GM21381 (cell line): ENCODE results near the gene SERPINB2.
A peak's percentile ranks its signal among the peaks of the same experiment; 100 is the strongest.

ENCODE experiments used
- ATAC-seq: cut with Tn5 transposase; IDR thresholded peaks from one replicate; pipeline ENCODE4 v1.9.1; 2021; ENCODE audit warnings: mild to moderate bottlenecking, moderate library complexity; ENCODE audit not compliant: unreplicated experiment

SERPINB2 gene, protein sequence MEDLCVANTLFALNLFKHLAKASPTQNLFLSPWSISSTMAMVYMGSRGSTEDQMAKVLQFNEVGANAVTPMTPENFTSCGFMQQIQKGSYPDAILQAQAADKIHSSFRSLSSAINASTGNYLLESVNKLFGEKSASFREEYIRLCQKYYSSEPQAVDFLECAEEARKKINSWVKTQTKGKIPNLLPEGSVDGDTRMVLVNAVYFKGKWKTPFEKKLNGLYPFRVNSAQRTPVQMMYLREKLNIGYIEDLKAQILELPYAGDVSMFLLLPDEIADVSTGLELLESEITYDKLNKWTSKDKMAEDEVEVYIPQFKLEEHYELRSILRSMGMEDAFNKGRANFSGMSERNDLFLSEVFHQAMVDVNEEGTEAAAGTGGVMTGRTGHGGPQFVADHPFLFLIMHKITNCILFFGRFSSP

DNA sequence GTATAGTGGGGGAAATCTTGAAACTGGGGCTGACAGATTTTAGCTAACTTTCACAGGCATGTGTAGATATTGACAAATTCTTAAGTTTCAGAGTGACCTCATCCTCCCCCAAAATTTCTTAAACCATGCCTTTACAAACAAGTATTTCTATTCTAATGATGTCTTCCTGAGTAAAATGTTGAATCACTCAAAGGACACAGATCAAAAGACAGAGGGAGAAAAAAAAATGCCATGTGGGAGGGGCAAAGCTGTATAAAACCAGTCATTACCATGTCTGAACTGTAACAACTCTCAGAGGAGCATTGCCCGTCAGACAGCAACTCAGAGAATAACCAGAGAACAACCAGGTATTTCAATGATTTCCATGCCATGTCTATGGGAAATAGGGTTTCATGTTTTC lies at the start of gene SERPINB2:
Gene SERPINB2 (plus strand): TSS at position 282 of the 400 bp plus-strand sequence. CDS start 3,740 bp downstream, outside the sequence.
- ATAC-seq = no peak

- no peak for ATAC-seq
Measured at GRCh38 chr18:63843008-63843407, 44.5 kb upstream of the SERPINB2 start.

- no peak for ATAC-seq
Measured at GRCh38 chr18:63844254-63844653, 43.3 kb upstream of the SERPINB2 start.

GRCh38 chr18:63848159-63848558 lies 39.3 kb upstream of the SERPINB2 start:
- ATAC-seq = no peak

DNA sequence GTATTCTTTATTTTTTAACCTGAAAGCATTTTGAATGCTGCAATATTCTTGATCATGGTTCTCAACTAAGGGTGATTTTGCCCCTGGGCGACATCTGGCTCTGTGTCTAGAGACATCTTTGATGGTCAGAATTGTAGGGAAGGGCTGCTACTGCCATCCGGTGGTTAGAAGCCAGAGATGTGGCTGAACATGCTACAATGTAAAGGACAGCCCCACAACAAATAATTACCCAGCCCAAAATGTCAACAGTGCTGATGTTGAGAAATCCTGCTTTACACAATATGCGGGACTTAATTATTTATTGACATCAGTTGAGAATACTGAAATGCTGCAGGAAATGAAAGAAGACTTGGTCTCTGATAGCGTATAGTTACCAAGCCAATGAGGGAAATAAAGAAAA lies 37.5 kb upstream of the SERPINB2 start:
- ATAC-seq = peak; percentile 73

- ATAC-seq = no peak
Measured at GRCh38 chr18:63850636-63851035, 36.9 kb upstream of the SERPINB2 start.

DNA sequence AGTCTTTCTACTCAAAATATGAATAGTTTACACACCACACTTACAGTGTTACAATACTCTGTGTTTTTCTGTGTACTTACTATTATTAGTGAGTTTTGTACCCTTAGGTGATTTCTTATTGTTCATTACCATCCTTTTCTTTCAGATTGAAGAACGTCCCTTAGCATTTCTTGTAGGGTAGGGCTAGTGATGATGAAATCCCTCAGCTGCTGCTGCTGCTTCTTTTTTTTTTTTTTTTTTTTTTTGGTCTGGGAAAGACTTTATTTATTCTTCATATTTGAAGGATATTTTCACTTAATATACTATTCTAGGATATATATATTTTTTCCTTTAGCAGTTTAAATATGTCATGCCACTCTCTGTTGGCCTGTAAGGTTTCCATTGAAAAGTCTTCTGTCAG lies 29.0 kb upstream of the SERPINB2 start:
- no peak for ATAC-seq

DNA sequence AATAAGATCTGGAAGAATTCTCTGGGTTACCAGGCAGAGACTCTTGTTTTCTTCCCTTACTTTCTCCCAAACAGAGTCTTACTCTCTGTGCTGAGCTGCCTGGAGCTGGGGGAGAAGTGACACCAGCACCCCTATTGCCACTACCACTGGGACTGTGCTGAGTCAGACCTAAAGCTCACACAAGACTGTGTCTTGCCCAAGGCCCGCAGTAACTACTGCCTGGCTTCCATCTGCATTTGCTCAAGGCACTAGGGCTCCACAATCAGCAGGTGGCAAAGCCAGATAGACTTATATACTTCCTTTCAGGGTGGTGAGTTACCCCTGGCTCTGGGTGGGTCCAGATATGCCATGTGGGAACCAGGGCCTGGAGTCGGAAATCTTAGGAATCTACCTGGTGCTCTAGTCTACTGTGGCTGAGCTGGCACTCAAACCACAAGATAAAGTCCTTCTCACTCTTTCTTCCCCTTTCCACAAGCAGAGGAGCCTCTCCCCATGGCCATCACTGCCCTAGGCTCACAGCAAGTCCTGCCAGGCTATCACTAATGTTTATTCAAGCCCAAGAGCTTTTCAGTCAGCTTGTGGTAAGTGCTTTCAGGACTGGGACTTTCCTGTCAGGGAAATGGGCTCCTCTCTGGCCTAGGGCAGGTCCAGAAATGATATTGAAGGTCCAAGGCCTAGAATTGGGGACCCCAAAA lies 27.6 kb upstream of the SERPINB2 start:
- ATAC-seq = no peak

GRCh38 chr18:63860531-63860930 lies 27.0 kb upstream of the SERPINB2 start:
- ATAC-seq = no peak

GRCh38 chr18:63867368-63868125 lies 20.0 kb upstream of the SERPINB2 start:
- ATAC-seq = no peak

DNA sequence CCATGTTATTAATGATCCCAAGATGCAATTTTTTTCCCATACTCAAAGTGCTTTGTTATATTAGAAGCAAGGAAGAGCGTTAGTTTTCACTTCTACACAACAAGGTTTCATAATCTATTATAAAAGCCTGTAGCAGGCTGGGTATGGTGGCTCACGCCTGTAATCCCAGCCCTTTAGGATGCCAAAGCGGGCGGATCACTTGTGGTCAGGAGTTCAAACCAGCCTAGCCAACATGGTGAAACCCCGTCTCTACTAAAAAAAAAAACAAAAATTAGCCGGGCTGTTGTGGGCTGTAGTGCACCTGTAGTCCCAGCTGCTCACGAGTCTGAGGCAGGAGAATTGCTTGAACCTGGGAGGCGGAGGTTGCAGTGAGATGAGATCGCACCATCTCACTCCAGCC lies 19.0 kb upstream of the SERPINB2 start:
- no peak for ATAC-seq

- no peak for ATAC-seq
Measured at GRCh38 chr18:63869374-63869773, 18.1 kb upstream of the SERPINB2 start.

DNA sequence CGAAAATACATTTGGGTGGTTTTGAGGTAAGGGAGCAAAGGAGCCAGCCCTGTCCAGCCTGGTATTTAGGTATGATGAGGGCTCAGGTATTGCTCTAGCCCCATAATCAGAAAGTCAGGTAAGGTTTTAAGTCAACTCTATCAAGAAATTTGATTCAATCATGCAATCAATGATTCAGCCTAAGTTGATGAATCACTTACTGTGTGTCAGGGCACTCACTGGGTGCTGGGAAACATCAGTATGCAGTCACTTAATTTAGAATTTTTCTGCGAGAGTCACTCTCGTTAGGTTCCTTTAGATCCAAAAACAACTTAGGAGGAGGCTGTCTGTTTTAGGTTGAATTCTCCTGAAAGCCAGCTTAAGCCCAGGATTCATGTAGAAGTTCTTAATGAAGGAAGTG lies 17.7 kb upstream of the SERPINB2 start:
- no peak for ATAC-seq

GRCh38 chr18:63871836-63872235 lies 15.7 kb upstream of the SERPINB2 start:
- ATAC-seq = no peak

- no peak for ATAC-seq
Measured at GRCh38 chr18:63872586-63872985, 14.9 kb upstream of the SERPINB2 start.

- no peak for ATAC-seq
Measured at GRCh38 chr18:63878343-63878742, 9.2 kb upstream of the SERPINB2 start.

DNA sequence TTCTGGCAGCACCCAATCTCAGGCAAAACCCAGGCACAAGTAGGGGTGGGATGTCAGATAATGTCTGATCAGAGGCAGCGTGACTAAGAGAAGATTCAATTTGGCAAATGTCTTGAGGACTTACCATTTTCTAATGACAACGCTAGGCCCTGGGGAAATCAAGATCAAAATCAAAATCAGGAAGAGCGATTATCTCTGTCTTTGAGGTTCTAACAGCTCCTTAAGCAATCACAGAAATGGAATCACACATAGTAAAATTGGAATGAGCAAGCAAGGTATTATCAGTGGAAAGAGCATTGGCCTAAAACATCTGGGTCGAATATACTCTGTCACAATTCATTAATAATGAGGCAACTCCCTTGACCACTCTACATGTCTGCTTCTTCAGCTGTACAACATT lies 8.6 kb upstream of the SERPINB2 start:
- no peak for ATAC-seq

DNA sequence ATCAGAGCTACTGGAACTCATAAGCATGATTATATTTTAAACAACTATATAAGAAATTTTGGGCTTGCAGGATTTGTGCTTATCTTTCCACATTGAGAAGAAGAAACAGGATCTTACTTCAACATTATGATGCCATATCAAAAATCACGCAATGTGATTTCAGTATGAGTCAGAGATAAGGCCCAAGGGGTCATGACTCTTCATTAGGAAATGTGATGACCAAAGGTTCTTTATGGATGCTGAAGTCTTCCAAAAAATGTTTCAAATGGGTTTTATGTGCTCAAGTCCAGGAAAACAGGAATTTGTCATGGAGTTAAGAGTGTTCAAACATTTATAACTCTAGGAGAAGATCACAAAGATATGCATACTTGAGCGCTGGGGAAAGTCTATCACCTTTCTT lies 7.8 kb upstream of the SERPINB2 start:
- ATAC-seq = no peak

- ATAC-seq = no peak
Measured at GRCh38 chr18:63881851-63882250, 5.7 kb upstream of the SERPINB2 start.

DNA sequence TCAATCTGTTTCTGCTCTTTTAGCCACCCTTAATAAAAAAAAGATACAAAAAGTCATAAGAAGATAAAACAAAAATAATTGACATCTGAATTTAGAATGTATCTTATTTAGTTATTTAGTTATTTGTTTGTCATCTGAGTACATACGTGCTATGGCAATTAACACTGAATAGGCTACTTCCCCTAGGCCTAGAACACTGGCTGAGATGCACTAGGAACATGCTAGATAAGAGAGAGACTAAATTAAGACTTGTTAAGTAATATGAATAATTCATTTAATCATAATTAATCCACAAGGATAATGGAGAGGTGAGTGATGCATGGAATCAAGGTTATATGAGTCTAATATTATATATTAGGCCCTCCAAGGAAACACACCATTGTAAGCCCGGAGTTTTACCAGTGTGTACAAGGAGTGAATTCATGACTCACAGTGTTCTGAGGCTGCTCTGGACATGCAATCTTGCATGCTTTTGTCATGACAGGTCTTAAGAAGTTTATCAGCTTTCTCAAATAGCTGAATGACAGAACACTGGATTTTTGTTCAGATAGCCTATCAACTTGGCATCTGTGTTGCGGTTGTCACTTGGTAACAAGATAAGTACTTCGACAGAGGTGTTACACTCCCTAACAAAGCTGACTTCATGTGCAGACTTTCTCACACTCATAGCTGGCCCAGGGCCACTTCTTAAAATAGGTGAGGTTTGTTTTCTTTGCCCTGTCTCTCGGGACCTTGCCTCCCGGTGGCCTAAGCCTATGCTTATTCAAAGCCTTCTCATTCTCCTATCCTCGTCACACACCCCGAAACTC lies 5.0 kb upstream of the SERPINB2 start:
- ATAC-seq = no peak

DNA sequence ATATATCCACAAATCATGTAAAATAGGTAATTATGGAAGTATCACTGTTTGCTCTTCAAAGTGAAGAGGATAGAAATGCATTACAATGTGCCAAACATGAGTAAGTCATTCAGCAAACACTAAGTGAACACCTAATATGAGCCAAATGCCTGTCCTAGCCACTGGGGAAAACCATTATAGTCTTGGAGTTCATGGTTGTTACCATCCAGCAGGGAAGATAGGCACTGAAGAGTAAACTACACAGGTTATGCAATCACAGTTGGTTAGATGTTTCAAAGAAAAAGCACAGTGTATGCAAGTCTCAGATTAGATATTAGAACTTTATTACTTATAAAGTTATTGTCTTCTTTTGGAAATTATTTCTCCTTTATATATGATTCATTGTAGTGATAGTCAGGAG lies 3.9 kb upstream of the SERPINB2 start:
- no peak for ATAC-seq
